GM10266 (cell line): ENCODE results near the gene ALOX5.

Experiments
- DNase-seq: peaks from one replicate; pipeline ENCODE4 v3.0.0; 2012; ENCODE audit errors: extremely low spot score
- TF ChIP-seq, protein P1 (sequence below): IDR thresholded peaks from 2 replicates; pipeline ENCODE4 v1.5.1; 2012; ENCODE audit warnings: mild to moderate bottlenecking, low read depth; ENCODE audit not compliant: control insufficient read depth, insufficient read depth; ENCODE audit errors: missing control alignments

ALOX5 gene

DNA sequence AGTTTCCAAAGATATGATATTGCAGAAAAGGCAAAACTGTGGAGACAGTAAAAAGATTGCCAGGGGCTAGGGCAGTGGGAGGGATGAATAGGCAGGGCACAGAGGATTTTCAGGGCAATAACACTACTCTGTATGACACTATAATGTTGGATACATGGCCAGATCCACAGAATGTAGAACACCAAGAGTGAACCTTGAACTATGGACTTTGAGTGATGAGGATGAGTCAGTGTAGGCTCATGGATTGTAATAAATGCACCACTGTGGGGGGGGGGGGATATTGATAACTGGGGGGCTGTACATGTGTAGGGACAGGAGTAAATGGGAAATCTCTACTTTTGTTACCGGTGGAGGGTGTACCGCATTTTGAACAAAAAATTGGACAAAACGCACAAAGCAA is 77.4 kb downstream of the ALOX5 start:
- no peak for DNase-seq
- TF ChIP-seq, protein P1, sequence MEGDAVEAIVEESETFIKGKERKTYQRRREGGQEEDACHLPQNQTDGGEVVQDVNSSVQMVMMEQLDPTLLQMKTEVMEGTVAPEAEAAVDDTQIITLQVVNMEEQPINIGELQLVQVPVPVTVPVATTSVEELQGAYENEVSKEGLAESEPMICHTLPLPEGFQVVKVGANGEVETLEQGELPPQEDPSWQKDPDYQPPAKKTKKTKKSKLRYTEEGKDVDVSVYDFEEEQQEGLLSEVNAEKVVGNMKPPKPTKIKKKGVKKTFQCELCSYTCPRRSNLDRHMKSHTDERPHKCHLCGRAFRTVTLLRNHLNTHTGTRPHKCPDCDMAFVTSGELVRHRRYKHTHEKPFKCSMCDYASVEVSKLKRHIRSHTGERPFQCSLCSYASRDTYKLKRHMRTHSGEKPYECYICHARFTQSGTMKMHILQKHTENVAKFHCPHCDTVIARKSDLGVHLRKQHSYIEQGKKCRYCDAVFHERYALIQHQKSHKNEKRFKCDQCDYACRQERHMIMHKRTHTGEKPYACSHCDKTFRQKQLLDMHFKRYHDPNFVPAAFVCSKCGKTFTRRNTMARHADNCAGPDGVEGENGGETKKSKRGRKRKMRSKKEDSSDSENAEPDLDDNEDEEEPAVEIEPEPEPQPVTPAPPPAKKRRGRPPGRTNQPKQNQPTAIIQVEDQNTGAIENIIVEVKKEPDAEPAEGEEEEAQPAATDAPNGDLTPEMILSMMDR, result no peak

DNA sequence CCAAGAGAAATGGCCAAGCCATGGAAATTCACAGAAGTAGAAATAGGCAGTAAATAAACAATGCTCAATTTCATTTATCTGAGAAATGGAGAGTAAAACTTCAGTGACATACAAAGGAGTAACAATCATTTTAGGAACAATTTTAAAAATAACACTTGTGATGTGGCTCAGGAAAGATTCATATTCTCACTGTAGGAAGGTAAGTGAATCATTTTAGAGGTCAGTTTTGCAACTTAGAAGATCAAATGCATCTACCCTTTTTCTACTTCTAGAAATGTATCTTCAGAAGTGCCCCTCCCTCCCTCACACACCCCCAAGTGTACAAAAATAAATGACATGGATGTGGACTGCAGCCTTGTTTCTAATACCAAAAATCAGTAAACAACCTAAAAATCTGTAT is 78.3 kb downstream of the ALOX5 start:
- DNase-seq, result no peak
- TF ChIP-seq, protein P1, result no peak

DNA sequence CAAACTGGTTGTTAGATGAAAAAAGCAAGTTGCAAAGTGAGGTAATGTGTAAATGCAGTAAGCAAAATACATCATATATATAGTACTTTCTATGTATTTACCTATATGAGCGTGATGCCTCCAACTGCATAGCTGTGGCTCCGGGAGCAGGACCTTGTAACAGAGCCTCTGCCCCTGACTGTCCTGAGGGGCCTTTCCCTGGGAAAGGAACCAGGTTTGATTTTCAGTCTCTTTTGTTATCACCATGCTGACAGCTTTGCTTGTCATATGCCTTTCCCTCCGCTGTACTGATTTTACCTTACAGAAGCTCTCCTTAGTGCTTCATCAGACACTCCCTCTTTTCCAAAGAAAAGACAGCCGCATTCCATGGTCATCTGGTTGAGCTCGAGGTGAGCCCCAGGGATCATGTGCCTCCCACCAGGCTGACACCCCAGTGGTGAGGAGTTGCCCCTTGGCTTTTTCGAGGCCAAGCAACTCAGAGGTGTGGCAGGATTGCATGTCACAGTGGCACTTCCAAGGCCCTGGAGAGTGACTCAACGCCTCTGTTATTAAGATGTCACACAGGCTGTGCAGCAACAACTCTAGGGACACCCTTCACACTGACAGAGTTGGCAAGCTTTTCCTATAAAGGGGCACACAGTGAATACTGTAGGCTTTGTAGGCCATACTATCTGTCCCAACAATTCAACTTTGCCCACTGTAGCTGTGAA is 78.9 kb downstream of the ALOX5 start:
- TF ChIP-seq, protein P1, result no peak
- DNase-seq, result no peak

- TF ChIP-seq, protein P1, result no peak
- peak; percentile 34 for DNase-seq
These were observed 79.7 kb downstream of the ALOX5 start for GRCh38 chr10:45453639-45454255.

GRCh38 chr10:45454262-45454661 is 80.2 kb downstream of the ALOX5 start:
- TF ChIP-seq, protein P1, result no peak
- no peak for DNase-seq

GRCh38 chr10:45454859-45455258 is 80.8 kb downstream of the ALOX5 start:
- TF ChIP-seq, protein P1, result no peak
- DNase-seq, result peak; percentile 25

DNA sequence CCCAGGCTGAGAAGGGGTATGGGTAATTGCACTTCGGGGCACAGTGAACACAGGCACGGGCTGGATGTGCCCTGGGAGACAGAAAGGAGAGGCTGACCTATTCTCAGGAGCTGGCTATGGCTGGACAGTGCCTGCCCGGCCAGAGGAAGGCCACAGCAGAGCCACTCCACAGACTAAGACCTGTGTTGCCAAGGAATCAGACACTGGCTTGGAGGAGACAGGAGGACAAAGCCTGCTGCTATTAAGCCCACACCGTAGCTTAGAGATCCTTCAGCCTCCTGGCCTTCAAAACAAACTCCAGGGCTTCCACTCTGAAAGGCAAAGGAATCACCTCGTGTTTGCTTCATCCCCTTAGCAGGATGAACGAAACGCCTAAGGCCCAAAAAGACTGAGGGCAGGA is 82.2 kb downstream of the ALOX5 start:
- TF ChIP-seq, protein P1, result no peak
- no peak for DNase-seq
